ENCODE results near the gene DYRK1A.
A peak's percentile ranks its signal among the peaks of the same experiment; 100 is the strongest.

DYRK1A gene

GRCh38 chr21:37551331-37551992 lies 184.9 kb downstream of the DYRK1A start:
- DNase-seq = no peak

- no peak for DNase-seq
Measured at GRCh38 chr21:37551993-37552355, 185.4 kb downstream of the DYRK1A start.

- DNase-seq = no peak
Measured at GRCh38 chr21:37552496-37553029, 186.0 kb downstream of the DYRK1A start.

GRCh38 chr21:37553078-37553481 lies 186.5 kb downstream of the DYRK1A start:
- no peak for DNase-seq

- DNase-seq = no peak
Measured at GRCh38 chr21:37554661-37555379, 188.2 kb downstream of the DYRK1A start.

GRCh38 chr21:37555672-37556261 lies 189.2 kb downstream of the DYRK1A start:
- DNase-seq = no peak

- DNase-seq = peak in 1 of 4 experiments; percentile 21
Measured at GRCh38 chr21:37557261-37557950, 190.8 kb downstream of the DYRK1A start.

- DNase-seq = no peak
Measured at GRCh38 chr21:37558676-37559211, 192.2 kb downstream of the DYRK1A start.

GRCh38 chr21:37560385-37560784 lies 193.8 kb downstream of the DYRK1A start:
- DNase-seq = no peak

GRCh38 chr21:37561506-37561905 lies 194.9 kb downstream of the DYRK1A start:
- DNase-seq = no peak

- no peak for DNase-seq
Measured at GRCh38 chr21:37561941-37562919, 195.7 kb downstream of the DYRK1A start.

- DNase-seq = no peak
Measured at GRCh38 chr21:37562920-37563640, 196.5 kb downstream of the DYRK1A start.

- peak; percentile 94 to 97 (median 96) for DNase-seq
Measured at GRCh38 chr21:37563641-37564340, 197.2 kb downstream of the DYRK1A start.

- DNase-seq = peak; percentile 70 to 91 (median 81)
Measured at GRCh38 chr21:37564341-37564923, 197.9 kb downstream of the DYRK1A start.

- no peak for DNase-seq
Measured at GRCh38 chr21:37564924-37565529, 198.5 kb downstream of the DYRK1A start.

GRCh38 chr21:37565530-37566223 lies 199.1 kb downstream of the DYRK1A start:
- DNase-seq = peak; percentile 7 to 41 (median 28)

- DNase-seq = no peak
Measured at GRCh38 chr21:37566790-37567615, 200.4 kb downstream of the DYRK1A start.

- DNase-seq = no peak
Measured at GRCh38 chr21:37568415-37568814, 201.8 kb downstream of the DYRK1A start.
